Heart left ventricle (tissue), 13 donors: ENCODE data around the gene BAIAP2L2.

ENCODE experiments used
- CTCF ChIP-seq, 12 donors: fragments of 200-600 bp; sonication (generic) in 4 of 12; IDR thresholded peaks; one replicate each; pipeline versions ENCODE4 v1.5.0 to v1.8.0; 2018 to 2022; ENCODE audit warnings: antibody characterized with exemption in 12 of 12, mild to moderate bottlenecking in 5 of 12
- POLR2A ChIP-seq, 2 donors: fragments of 450-650 bp; IDR thresholded peaks; one replicate each; pipeline ENCODE4 v1.6.1; 2017; ENCODE audit warnings: antibody characterized with exemption in 2 of 2, mild to moderate bottlenecking in 2 of 2, moderate library complexity in 2 of 2
- donor health status: ischemic (EF 13 %, LVEDD 7.1; RV severe dilation, severe dysfunction).
- donor health status: DM: no; HTN: yes; CAD: no.
- donor health status: DM: no; HTN: no; CAD: no.
- donor health status: ischemic (EF 25% LVEDD 6.9; RV normal size, moderate dysfunction).
- donor health status: ischemic (EF 25% LVEDD 5.7; RV mildly dilated, moderate dysfunction).
- donor health status: ischemic (EF 35%, LVEDD 5.7; RV mildly dilated, moderate dysfunction).
- donor health status: nonischemic (EF 11% LVEDD 7.7; RV severe dilation, severe dysfunction).
- donor health status: DM: yes; HTN: yes; CAD: no.
- donor health status: PGD.
- donor health status: ischemic (EF 29% LVEDD 5.4; RV normal size, mild dysfunction).
- donor health status: nonischemic (EF 23%, LVEDD 6.1; RV moderate dilation, normal function).

- TF ChIP-seq POLR2A (IDR thresholded peaks at IDR 0.05) (no peak), CTCF (IDR thresholded peaks at IDR 0.05) (no peak)
Observed at GRCh38 chr22:38087855-38088254, 22.6 kb downstream of the BAIAP2L2 start.
